GM12878 (cell line): ENCODE data around the gene PLEKHM3. TPM values are rescaled to one million over a fixed set of nuclear protein-coding genes. Genes with fewer than 3 reads are reported as not detected.

ENCODE experiments used
- ATAC-seq: fragments of 200-7000 bp; cut with Tn5 transposase; 3 replicates; pipeline ENCODE4 v1.9.1; 2020; ENCODE audit warnings: mild to moderate bottlenecking, moderate library complexity
- BruUV-seq: library from RNA; stranded (reverse); fragments of 400-500 nt; replicated peaks from 2 replicates; lab custom pipeline; 2021; lab: Mats Ljungman, UMichigan
- CTCF ChIA-PET: fragments of 300-600 bp; sonication (Branson Sonifier 250); formaldehyde crosslinking; extraction: SDS; loops from one replicate; lab custom pipeline; 2021; ENCODE audit warnings: inconsistent platforms; lab: Yijun Ruan, JAX
- POLR2A ChIA-PET: fragments of 350-600 bp; formaldehyde crosslinking; extraction: SDS; loops from one replicate; lab custom pipeline; 2021; ENCODE audit warnings: inconsistent platforms; lab: Charles Lee
- RAD21 ChIA-PET: fragments of 300-600 bp; sonication (Branson Sonifier 250); formaldehyde crosslinking; loops from one replicate; lab custom pipeline; 2023; ENCODE audit warnings: antibody characterized with exemption; ENCODE audit not compliant: unreplicated experiment; lab: Charles Lee
- SMC1A ChIA-PET: fragments of 300-600 bp; sonication (Branson Sonifier 250); formaldehyde crosslinking; loops from one replicate; lab custom pipeline; 2023; ENCODE audit not compliant: unreplicated experiment, uncharacterized antibody; lab: Charles Lee
- DNase-seq: peaks from one replicate; pipeline ENCODE4 v3.0.0-alpha.2; 2011; ENCODE audit warnings: low read depth, low spot score
- FAIRE-seq: peaks from 3 replicates; lab custom pipeline; 2011; peaks lifted over from hg19 to GRCh38; lab: Jason Lieb, UNC
- H2AFZ ChIP-seq: 2 replicates; pipeline ENCODE4 v1.6.0; 2011; ENCODE audit warnings: low read depth, low read length, control low read depth; ENCODE audit not compliant: control insufficient read depth
- H3K27ac ChIP-seq: 2 replicates; pipeline ENCODE4 v1.5.1; 2011; ENCODE audit warnings: control low read depth; ENCODE audit not compliant: control insufficient read depth, insufficient read depth
- H3K27me3 ChIP-seq, 2 experiments: replicated peaks in 1 of 2; 2 replicates each; pipeline versions ENCODE4 v1.6.0 to v1.6.1; 2011; ENCODE audit warnings: low read length in 1 of 2; ENCODE audit not compliant: control insufficient read depth in 2 of 2, insufficient read depth in 2 of 2
- H3K36me3 ChIP-seq, 2 experiments: 2 replicates each; pipeline ENCODE4 v1.5.1; 2011; ENCODE audit warnings: low read length in 1 of 2; ENCODE audit not compliant: control insufficient read depth in 2 of 2, insufficient read depth in 2 of 2
- H3K4me1 ChIP-seq: 2 replicates; pipeline ENCODE4 v1.6.1; 2011; ENCODE audit warnings: mild to moderate bottlenecking, low read length, moderate library complexity, mixed read lengths; ENCODE audit not compliant: control insufficient read depth, insufficient read depth
- H3K4me2 ChIP-seq: 2 replicates; pipeline ENCODE4 v1.6.0; 2011; ENCODE audit warnings: control low read depth; ENCODE audit not compliant: control insufficient read depth, insufficient read depth
- H3K4me3 ChIP-seq: fragments of 200-600 bp; sonication (generic); 2 replicates; pipeline ENCODE4 v1.5.1; 2016
- H3K79me2 ChIP-seq: 2 replicates; pipeline ENCODE4 v1.6.0; 2011; ENCODE audit warnings: low read length; ENCODE audit not compliant: control insufficient read depth, insufficient read depth
- H3K9ac ChIP-seq: 2 replicates; pipeline ENCODE4 v1.8.0; 2011; ENCODE audit warnings: low read length, control low read depth, mixed read lengths; ENCODE audit not compliant: control insufficient read depth, insufficient read depth
- H3K9me3 ChIP-seq: replicated peaks from 3 replicates; pipeline ENCODE4 v1.5.1; 2011; ENCODE audit warnings: mild to moderate bottlenecking, low read length; ENCODE audit not compliant: control insufficient read depth, insufficient read depth
- H4K20me1 ChIP-seq: 2 replicates; pipeline ENCODE4 v1.6.0; 2011; ENCODE audit not compliant: control insufficient read depth, insufficient read depth
- ATF2 ChIP-seq: IDR thresholded peaks from 2 replicates; pipeline ENCODE4 v1.6.1; 2012; ENCODE audit warnings: low read length, inconsistent platforms
- HDAC6 ChIP-seq: fragments of 200-600 bp; sonication (generic); IDR thresholded peaks from one replicate; pipeline ENCODE4 v1.8.0; 2017; ENCODE audit warnings: antibody characterized with exemption; ENCODE audit not compliant: unreplicated experiment
- IKZF1 ChIP-seq: fragments of 450-650 bp; conservative IDR thresholded peaks from 2 replicates; pipeline ENCODE4 v1.6.1; 2017; ENCODE audit warnings: antibody characterized with exemption, mild to moderate bottlenecking
- KLF5 ChIP-seq: fragments of 450-650 bp; IDR thresholded peaks from 2 replicates; pipeline ENCODE4 v1.6.1; 2014; ENCODE audit warnings: mild to moderate bottlenecking; ENCODE audit not compliant: partially characterized antibody
- MYC ChIP-seq: IDR thresholded peaks from 2 replicates; pipeline ENCODE4 v1.6.1; 2011; ENCODE audit warnings: mild to moderate bottlenecking, low read length, moderate library complexity, inconsistent platforms; ENCODE audit not compliant: insufficient read depth, insufficient replicate concordance, insufficient read length, severe bottlenecking
- NRF1 ChIP-seq: conservative IDR thresholded peaks from 2 replicates; pipeline ENCODE4 v1.6.1; 2011; ENCODE audit warnings: mild to moderate bottlenecking, low read depth, low read length, improper control_type of control experiment
- POLR2A ChIP-seq: IDR thresholded peaks from 2 replicates; pipeline ENCODE4 v1.6.1; 2011; ENCODE audit warnings: low read depth, mild to moderate bottlenecking, low read length
- PRDM15 ChIP-seq: fragments of 450-650 bp; formaldehyde crosslinking; IDR thresholded peaks from 2 replicates; pipeline ENCODE4 v1.4.0; 2020; ENCODE audit warnings: mild to moderate bottlenecking, moderate library complexity
- RAD21 ChIP-seq: IDR thresholded peaks from 2 replicates; pipeline ENCODE4 v1.6.1; 2011; ENCODE audit warnings: mild to moderate bottlenecking, low read depth, low read length, moderate library complexity; ENCODE audit not compliant: insufficient read depth
- RUNX3 ChIP-seq: IDR thresholded peaks from 2 replicates; pipeline ENCODE4 v1.6.1; 2012; ENCODE audit warnings: low read length, inconsistent platforms
- SMC3 ChIP-seq: IDR thresholded peaks from 2 replicates; pipeline ENCODE4 v1.6.1; 2011; ENCODE audit warnings: low read length, improper control_type of control experiment, borderline replicate concordance
- SP1 ChIP-seq: IDR thresholded peaks from one replicate; pipeline ENCODE4 v1.6.1; 2011; ENCODE audit warnings: low read depth, low read length
- SPI1 ChIP-seq: IDR thresholded peaks from 2 replicates; pipeline ENCODE4 v1.6.1; 2011; ENCODE audit warnings: low read depth, mild to moderate bottlenecking, low read length, moderate library complexity, borderline replicate concordance; ENCODE audit not compliant: insufficient read depth
- WRNIP1 ChIP-seq: IDR thresholded peaks from 2 replicates; pipeline ENCODE4 v1.6.1; 2011; ENCODE audit warnings: low read depth, low read length, improper control_type of control experiment, borderline replicate concordance
- ZSCAN29 ChIP-seq: fragments of 450-650 bp; IDR thresholded peaks from 2 replicates; pipeline ENCODE4 v1.6.1; 2017; ENCODE audit warnings: mild to moderate bottlenecking, moderate library complexity
- WGBS: methylation state at CpG from one replicate; pipeline ENCODE4 v1.1.6; 2016; ENCODE audit warnings: low lambda C conversion rate; ENCODE audit not compliant: insufficient replicate concordance, insufficient coverage; ENCODE audit errors: missing lambda C conversion rate; 5-methylcytosine and 5-hydroxymethylcytosine counted together
- in situ Hi-C: fragments of 300-500 bp; cut with MboI; formaldehyde crosslinking; loops from 9 replicates; pipeline ENCODE4 v1.14.3; 2018; ENCODE audit warnings: mixed read lengths
- intact Hi-C: fragments of 100-400 bp; cut with micrococcal nuclease; formaldehyde crosslinking; loops from one replicate; pipeline ENCODE4 v1.14.2; 2022; ENCODE audit not compliant: unreplicated experiment
- polyA plus RNA-seq, 11 experiments: library from polyadenylated mRNA; depleted of rRNA in 4 of 11; unstranded in 6 of 11; stranded (reverse) in 5 of 11; fragments of >200 nt; fragmentation: Nextera tagmentation in 4 of 11; fragmentation: Illumina TruSeq in 1 of 11; extraction: Ambion mirVana in 4 of 11; extraction: Trizol in 1 of 11; gene quantifications; 1 replicate in 1 of 11; 2 replicates in 10 of 11; pipeline versions ENCODE4 v1.2.1 to v1.2.3, GENCODE V29; 2011 to 2016; ENCODE audit warnings: inconsistent platforms in 2 of 11, missing spikeins in 2 of 11, low read depth in 1 of 11
- total RNA-seq, 4 experiments: library from RNA; depleted of rRNA in 3 of 4; stranded (reverse); fragments of >200 nt in 3 of 4; fragmentation: Illumina TruSeq in 1 of 4; extraction: Trizol in 1 of 4; gene quantifications; 2 replicates each; pipeline versions ENCODE4 v1.2.1 to v1.2.3, GENCODE V29; 2013 to 2021
- TF ChIP-seq, protein P1 (sequence below): fragments of 450-650 bp; IDR thresholded peaks from 2 replicates; pipeline ENCODE4 v1.6.1; 2017; ENCODE audit warnings: low read depth, mild to moderate bottlenecking, moderate library complexity

The PLEKHM3 gene
- total and polyA plus RNA-seq, 10 of the 15 experiments (the other 5 are each of a cell fraction or from before 2014, with no cell fraction given), result 1.4 to 5.6 (median 3.0) TPM

GRCh38 chr2:208072250-208072892 lies 47.0 kb upstream of the PLEKHM3 start:
- in situ Hi-C loops (no loop called here), intact Hi-C loops (loop anchor here (1.0 kb wide), 1 partner anchor 326 kb away; no protein-coding TSS in a partner anchor)
- peak; percentile 95 for FAIRE-seq
- no peak for TF ChIP-seq HDAC6
- peak; percentile 92 for TF ChIP-seq RAD21
- TF ChIP-seq ZSCAN29, result no peak
- TF ChIP-seq SP1, result no peak
- TF ChIP-seq RUNX3, result peak; percentile 20; the same call in 1 of the 2 replicates
- no peak for TF ChIP-seq MYC
- peak; percentile 43 for TF ChIP-seq KLF5
- TF ChIP-seq SMC3, result peak; percentile 83
- TF ChIP-seq SPI1, result no peak
- TF ChIP-seq, protein P1, sequence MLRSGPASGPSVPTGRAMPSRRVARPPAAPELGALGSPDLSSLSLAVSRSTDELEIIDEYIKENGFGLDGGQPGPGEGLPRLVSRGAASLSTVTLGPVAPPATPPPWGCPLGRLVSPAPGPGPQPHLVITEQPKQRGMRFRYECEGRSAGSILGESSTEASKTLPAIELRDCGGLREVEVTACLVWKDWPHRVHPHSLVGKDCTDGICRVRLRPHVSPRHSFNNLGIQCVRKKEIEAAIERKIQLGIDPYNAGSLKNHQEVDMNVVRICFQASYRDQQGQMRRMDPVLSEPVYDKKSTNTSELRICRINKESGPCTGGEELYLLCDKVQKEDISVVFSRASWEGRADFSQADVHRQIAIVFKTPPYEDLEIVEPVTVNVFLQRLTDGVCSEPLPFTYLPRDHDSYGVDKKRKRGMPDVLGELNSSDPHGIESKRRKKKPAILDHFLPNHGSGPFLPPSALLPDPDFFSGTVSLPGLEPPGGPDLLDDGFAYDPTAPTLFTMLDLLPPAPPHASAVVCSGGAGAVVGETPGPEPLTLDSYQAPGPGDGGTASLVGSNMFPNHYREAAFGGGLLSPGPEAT, result no peak
- no peak for TF ChIP-seq PRDM15 (CRISPR knock-in tag)
- no peak for TF ChIP-seq NRF1
- no peak for TF ChIP-seq ATF2
- TF ChIP-seq IKZF1, result no peak
- no peak for TF ChIP-seq POLR2A
- TF ChIP-seq WRNIP1, result no peak

More at GRCh38 chr2:208072250-208072892, 47.0 kb upstream of the PLEKHM3 start:
- no TSS peak for BruUV-seq
- H3K4me1 ChIP-seq, result no peaks in the 10 kb centered on the region
- no peak overlapping the region for H3K9ac ChIP-seq
- H3K36me3 ChIP-seq, result no peaks in the 10 kb centered on the region
- no peak overlapping the region for H2AFZ ChIP-seq
- ChIA-PET CTCF (interaction anchor here (0.6 to 3.2 kb wide), 27 partner anchors 9 to 1679 kb away, joined by 3 to 31 read pairs (median 4); no protein-coding TSS in a partner anchor), POLR2A (no interaction called here), RAD21 (interaction anchor here (0.6 to 4.1 kb wide), 8 partner anchors 30 to 338 kb away, joined by 3 to 26 read pairs (median 4); no protein-coding TSS in a partner anchor), SMC1A (interaction anchor here (1.0 to 5.2 kb wide), 9 partner anchors 32 to 346 kb away, joined by 3 to 25 read pairs (median 4); no protein-coding TSS in a partner anchor)
- peak; percentile 97 for ATAC-seq
- H3K79me2 ChIP-seq, result no peaks in the 10 kb centered on the region
- H4K20me1 ChIP-seq, result no peaks in the 10 kb centered on the region
- peak; percentile 19 for DNase-seq
- H3K27ac ChIP-seq, result no peak overlapping the region
- H3K4me2 ChIP-seq, result no peak overlapping the region
- no peaks in the 10 kb centered on the region for H3K9me3 ChIP-seq
- 17% methylated on average over 9 of the region's 9 CpGs for WGBS
- H3K27me3 ChIP-seq, result no peaks in the 10 kb centered on the region
- no peak overlapping the region for H3K4me3 ChIP-seq
